GM23338 (cell line): ENCODE data around the gene DMWD. TPM values are rescaled to one million over a fixed set of nuclear protein-coding genes. Genes with fewer than 3 reads are reported as not detected.

ENCODE experiments used
- ATAC-seq: fragments of 200-7000 bp; cut with Tn5 transposase; 3 replicates; pipeline ENCODE4 v1.9.1; 2020
- DNase-seq: peaks from one replicate; pipeline ENCODE4 v3.0.0-alpha.2; 2015; ENCODE audit warnings: low spot score
- H2AFZ ChIP-seq: fragments of 200-600 bp; sonication (generic); 2 replicates; pipeline ENCODE4 v1.8.0; 2016; ENCODE audit warnings: antibody characterized with exemption, mild to moderate bottlenecking, moderate library complexity
- H3F3A ChIP-seq: fragments of 200-600 bp; sonication (generic); replicated peaks from 2 replicates; pipeline ENCODE4 v1.8.0; 2017; ENCODE audit warnings: antibody characterized with exemption, mixed run types, low read depth
- H3K27ac ChIP-seq: fragments of 200-600 bp; sonication (generic); 2 replicates; pipeline ENCODE4 v1.6.1; 2016; ENCODE audit warnings: low read depth
- H3K27me3 ChIP-seq: fragments of 200-600 bp; sonication (generic); 2 replicates; pipeline ENCODE4 v1.8.0; 2016; ENCODE audit warnings: mild to moderate bottlenecking, mixed run types, moderate library complexity; ENCODE audit not compliant: insufficient read depth
- H3K36me3 ChIP-seq: fragments of 200-600 bp; sonication (generic); 2 replicates; pipeline ENCODE4 v1.8.0; 2016; ENCODE audit warnings: mild to moderate bottlenecking; ENCODE audit not compliant: insufficient read depth
- H3K4me1 ChIP-seq: fragments of 200-600 bp; sonication (generic); 2 replicates; pipeline ENCODE4 v1.8.0; 2016; ENCODE audit warnings: mild to moderate bottlenecking, moderate library complexity; ENCODE audit not compliant: insufficient read depth
- H3K4me2 ChIP-seq: fragments of 200-600 bp; sonication (generic); 2 replicates; pipeline ENCODE4 v1.7.1; 2017; ENCODE audit warnings: mixed run types
- H3K4me3 ChIP-seq: fragments of 200-600 bp; sonication (generic); 2 replicates; pipeline ENCODE4 v1.6.1; 2016; ENCODE audit warnings: mixed run types
- H3K79me2 ChIP-seq: fragments of 200-600 bp; sonication (generic); replicated peaks from 2 replicates; pipeline ENCODE4 v1.8.0; 2017; ENCODE audit warnings: mild to moderate bottlenecking; ENCODE audit not compliant: insufficient read depth
- H3K9me2 ChIP-seq: fragments of 200-600 bp; sonication (generic); 2 replicates; pipeline ENCODE4 v1.8.0; 2017; ENCODE audit not compliant: insufficient read depth
- H4K20me1 ChIP-seq: fragments of 200-600 bp; sonication (generic); replicated peaks from 2 replicates; pipeline ENCODE4 v1.8.0; 2017; ENCODE audit warnings: mild to moderate bottlenecking; ENCODE audit not compliant: insufficient read depth
- H3K27ac Mint-ChIP-seq: 2 replicates; pipeline ENCODE4 v1.8.0; 2020; ENCODE audit warnings: inconsistent platforms, mild to moderate bottlenecking, moderate library complexity, mixed read lengths
- H3K27me3 Mint-ChIP-seq: 3 replicates; pipeline ENCODE4 v1.8.0; 2022; ENCODE audit warnings: low read depth, mild to moderate bottlenecking, moderate library complexity, mixed read lengths, inconsistent platforms; ENCODE audit not compliant: insufficient read depth, poor library complexity
- H3K36me3 Mint-ChIP-seq: 3 replicates; pipeline ENCODE4 v1.8.0; 2021; ENCODE audit warnings: low read depth, mild to moderate bottlenecking, inconsistent platforms, moderate library complexity, mixed read lengths
- H3K4me1 Mint-ChIP-seq: 3 replicates; pipeline ENCODE4 v1.8.0; 2020; ENCODE audit warnings: mild to moderate bottlenecking, inconsistent platforms, mixed read lengths
- H3K4me3 Mint-ChIP-seq: 3 replicates; pipeline ENCODE4 v1.8.0; 2021; ENCODE audit warnings: moderate library complexity, mild to moderate bottlenecking, inconsistent platforms, mixed read lengths
- H3K9me3 Mint-ChIP-seq: 3 replicates; pipeline ENCODE4 v1.8.0; 2020; ENCODE audit warnings: moderate library complexity, mild to moderate bottlenecking, inconsistent platforms, mixed read lengths
- CREB1 ChIP-seq: fragments of 250-450 bp; sonication (Bioruptor Pico); IDR thresholded peaks from 2 replicates; pipeline ENCODE4 v1.5.0; 2020; ENCODE audit warnings: low read depth, mild to moderate bottlenecking, moderate library complexity
- EZH2 ChIP-seq: fragments of 200-600 bp; sonication (generic); IDR thresholded peaks from one replicate; pipeline ENCODE4 v1.8.0; 2017; ENCODE audit warnings: antibody characterized with exemption, mild to moderate bottlenecking, low read depth; ENCODE audit not compliant: unreplicated experiment
- EZH2phosphoT487 ChIP-seq: fragments of 200-600 bp; sonication (generic); IDR thresholded peaks from one replicate; pipeline ENCODE4 v1.8.1; 2018; ENCODE audit warnings: antibody characterized with exemption; ENCODE audit not compliant: unreplicated experiment
- JUNB ChIP-seq: IDR thresholded peaks from one replicate; pipeline ENCODE4 v1.6.1; 2016; ENCODE audit warnings: antibody characterized with exemption; ENCODE audit not compliant: unreplicated experiment
- NANOG ChIP-seq: IDR thresholded peaks from 2 replicates; pipeline ENCODE4 v1.6.1; 2016; ENCODE audit warnings: antibody characterized with exemption, borderline replicate concordance
- POLR2AphosphoS5 ChIP-seq: IDR thresholded peaks from 2 replicates; pipeline ENCODE4 v1.6.1; 2016; ENCODE audit warnings: antibody characterized with exemption, low read depth
- STAT1 ChIP-seq: IDR thresholded peaks from one replicate; pipeline ENCODE4 v1.6.1; 2016; ENCODE audit warnings: antibody characterized with exemption; ENCODE audit not compliant: unreplicated experiment
- ZNF114 ChIP-seq: fragments of 250-450 bp; sonication (Bioruptor Pico); IDR thresholded peaks from 2 replicates; pipeline ENCODE4 v1.5.0; 2020; ENCODE audit warnings: mild to moderate bottlenecking, moderate library complexity
- ZNF331 ChIP-seq: fragments of 250-450 bp; sonication (Bioruptor Pico); IDR thresholded peaks from 2 replicates; pipeline ENCODE4 v1.5.0; 2020; ENCODE audit warnings: low read depth, mild to moderate bottlenecking, moderate library complexity
- polyA plus RNA-seq: library from polyadenylated mRNA; unstranded; fragments of >200 nt; fragmentation: Nextera tagmentation; extraction: Ambion mirVana; gene quantifications from 2 replicates; pipeline ENCODE4 v1.2.1, GENCODE V29; 2016
- total RNA-seq: library from RNA; depleted of rRNA; stranded (reverse); fragments of >200 nt; shearing (Covaris generic); gene quantifications from 2 replicates; pipeline ENCODE4 v1.2.3, GENCODE V29; 2014
- TF ChIP-seq, protein P1 (sequence below): IDR thresholded peaks from 2 replicates; pipeline ENCODE4 v1.6.1; 2016; ENCODE audit warnings: antibody characterized with exemption
- TF ChIP-seq, protein P2 (sequence below): IDR thresholded peaks from one replicate; pipeline ENCODE4 v1.6.1; 2018; ENCODE audit warnings: antibody characterized with exemption; ENCODE audit not compliant: unreplicated experiment
- TF ChIP-seq, protein P3 (sequence below): fragments of 250-450 bp; sonication (Bioruptor Pico); IDR thresholded peaks from 2 replicates; pipeline ENCODE4 v1.5.0; 2020; ENCODE audit warnings: mild to moderate bottlenecking, moderate library complexity
- TF ChIP-seq, protein P4 (sequence below), 2 experiments: fragments of 200-600 bp in 1 of 2; sonication (generic) in 1 of 2; conservative IDR thresholded peaks; 2 replicates each; pipeline versions ENCODE4 v1.5.1 to v1.6.1; 2016 to 2017; ENCODE audit warnings: antibody characterized with exemption in 2 of 2, low read depth in 2 of 2, mild to moderate bottlenecking in 2 of 2, moderate library complexity in 1 of 2

DMWD gene
- total and polyA plus RNA-seq, 2 experiments from 2014 or later: 12.1 to 45.6 TPM

DNA sequence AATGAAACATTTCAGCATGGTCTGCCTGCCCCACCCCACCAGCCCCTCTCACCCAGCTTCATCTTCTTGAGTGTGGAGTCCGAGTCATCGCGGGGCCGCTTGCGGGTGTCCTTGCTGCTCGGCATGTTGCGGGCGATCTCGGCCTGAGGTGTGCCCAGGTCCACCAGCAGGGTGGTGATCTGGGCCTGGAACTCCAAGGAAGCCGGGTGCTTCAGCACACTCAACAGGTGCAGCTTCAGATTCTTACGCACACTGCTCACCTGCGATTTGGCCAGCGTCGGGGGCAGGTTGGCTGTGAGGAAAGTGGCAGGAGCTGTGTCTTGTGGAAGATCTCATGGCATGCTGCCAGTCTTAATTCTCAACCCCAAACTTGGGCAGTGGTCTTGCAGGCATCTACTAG is 49.6 kb upstream of the DMWD start:
- DNase-seq (no peak), ATAC-seq (no peak)
- Histone ChIP-seq H3K4me2 (no peak overlapping the region), H3K4me3 (no peak overlapping the region), H3K36me3 (peaks cover 79% of the 10 kb centered on the region), H2AFZ (no peak overlapping the region), H3K79me2 (no peaks in the 10 kb centered on the region), H3K27ac (no peak overlapping the region), H3K9me2 (no peaks in the 10 kb centered on the region), H3F3A (peaks cover 5% of the 10 kb centered on the region; the same call in 1 of the 2 replicates), H3K4me1 (no peaks in the 10 kb centered on the region), H3K27me3 (no peaks in the 10 kb centered on the region), H4K20me1 (peaks cover 21% of the 10 kb centered on the region)
- H3K36me3 Mint-ChIP-seq: peaks cover 91% of the 10 kb centered on the region
- H3K4me1 Mint-ChIP-seq: no peaks in the 10 kb centered on the region
- no peak overlapping the region for H3K4me3 Mint-ChIP-seq
- H3K27ac Mint-ChIP-seq: no peak overlapping the region
- H3K9me3 Mint-ChIP-seq: no peaks in the 10 kb centered on the region; the same call in 2 of the 3 replicates
- no peak for TF ChIP-seq POLR2AphosphoS5
- TF ChIP-seq, protein P1, sequence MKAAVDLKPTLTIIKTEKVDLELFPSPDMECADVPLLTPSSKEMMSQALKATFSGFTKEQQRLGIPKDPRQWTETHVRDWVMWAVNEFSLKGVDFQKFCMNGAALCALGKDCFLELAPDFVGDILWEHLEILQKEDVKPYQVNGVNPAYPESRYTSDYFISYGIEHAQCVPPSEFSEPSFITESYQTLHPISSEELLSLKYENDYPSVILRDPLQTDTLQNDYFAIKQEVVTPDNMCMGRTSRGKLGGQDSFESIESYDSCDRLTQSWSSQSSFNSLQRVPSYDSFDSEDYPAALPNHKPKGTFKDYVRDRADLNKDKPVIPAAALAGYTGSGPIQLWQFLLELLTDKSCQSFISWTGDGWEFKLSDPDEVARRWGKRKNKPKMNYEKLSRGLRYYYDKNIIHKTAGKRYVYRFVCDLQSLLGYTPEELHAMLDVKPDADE: no peak
- TF ChIP-seq STAT1: no peak
- TF ChIP-seq, protein P2, sequence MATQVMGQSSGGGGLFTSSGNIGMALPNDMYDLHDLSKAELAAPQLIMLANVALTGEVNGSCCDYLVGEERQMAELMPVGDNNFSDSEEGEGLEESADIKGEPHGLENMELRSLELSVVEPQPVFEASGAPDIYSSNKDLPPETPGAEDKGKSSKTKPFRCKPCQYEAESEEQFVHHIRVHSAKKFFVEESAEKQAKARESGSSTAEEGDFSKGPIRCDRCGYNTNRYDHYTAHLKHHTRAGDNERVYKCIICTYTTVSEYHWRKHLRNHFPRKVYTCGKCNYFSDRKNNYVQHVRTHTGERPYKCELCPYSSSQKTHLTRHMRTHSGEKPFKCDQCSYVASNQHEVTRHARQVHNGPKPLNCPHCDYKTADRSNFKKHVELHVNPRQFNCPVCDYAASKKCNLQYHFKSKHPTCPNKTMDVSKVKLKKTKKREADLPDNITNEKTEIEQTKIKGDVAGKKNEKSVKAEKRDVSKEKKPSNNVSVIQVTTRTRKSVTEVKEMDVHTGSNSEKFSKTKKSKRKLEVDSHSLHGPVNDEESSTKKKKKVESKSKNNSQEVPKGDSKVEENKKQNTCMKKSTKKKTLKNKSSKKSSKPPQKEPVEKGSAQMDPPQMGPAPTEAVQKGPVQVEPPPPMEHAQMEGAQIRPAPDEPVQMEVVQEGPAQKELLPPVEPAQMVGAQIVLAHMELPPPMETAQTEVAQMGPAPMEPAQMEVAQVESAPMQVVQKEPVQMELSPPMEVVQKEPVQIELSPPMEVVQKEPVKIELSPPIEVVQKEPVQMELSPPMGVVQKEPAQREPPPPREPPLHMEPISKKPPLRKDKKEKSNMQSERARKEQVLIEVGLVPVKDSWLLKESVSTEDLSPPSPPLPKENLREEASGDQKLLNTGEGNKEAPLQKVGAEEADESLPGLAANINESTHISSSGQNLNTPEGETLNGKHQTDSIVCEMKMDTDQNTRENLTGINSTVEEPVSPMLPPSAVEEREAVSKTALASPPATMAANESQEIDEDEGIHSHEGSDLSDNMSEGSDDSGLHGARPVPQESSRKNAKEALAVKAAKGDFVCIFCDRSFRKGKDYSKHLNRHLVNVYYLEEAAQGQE: no peak
- TF ChIP-seq NANOG: no peak
- TF ChIP-seq EZH2phosphoT487: no peak
- TF ChIP-seq ZNF114 (CRISPR knock-in tag): no peak
- no peak for TF ChIP-seq ZNF331
- TF ChIP-seq, protein P3, sequence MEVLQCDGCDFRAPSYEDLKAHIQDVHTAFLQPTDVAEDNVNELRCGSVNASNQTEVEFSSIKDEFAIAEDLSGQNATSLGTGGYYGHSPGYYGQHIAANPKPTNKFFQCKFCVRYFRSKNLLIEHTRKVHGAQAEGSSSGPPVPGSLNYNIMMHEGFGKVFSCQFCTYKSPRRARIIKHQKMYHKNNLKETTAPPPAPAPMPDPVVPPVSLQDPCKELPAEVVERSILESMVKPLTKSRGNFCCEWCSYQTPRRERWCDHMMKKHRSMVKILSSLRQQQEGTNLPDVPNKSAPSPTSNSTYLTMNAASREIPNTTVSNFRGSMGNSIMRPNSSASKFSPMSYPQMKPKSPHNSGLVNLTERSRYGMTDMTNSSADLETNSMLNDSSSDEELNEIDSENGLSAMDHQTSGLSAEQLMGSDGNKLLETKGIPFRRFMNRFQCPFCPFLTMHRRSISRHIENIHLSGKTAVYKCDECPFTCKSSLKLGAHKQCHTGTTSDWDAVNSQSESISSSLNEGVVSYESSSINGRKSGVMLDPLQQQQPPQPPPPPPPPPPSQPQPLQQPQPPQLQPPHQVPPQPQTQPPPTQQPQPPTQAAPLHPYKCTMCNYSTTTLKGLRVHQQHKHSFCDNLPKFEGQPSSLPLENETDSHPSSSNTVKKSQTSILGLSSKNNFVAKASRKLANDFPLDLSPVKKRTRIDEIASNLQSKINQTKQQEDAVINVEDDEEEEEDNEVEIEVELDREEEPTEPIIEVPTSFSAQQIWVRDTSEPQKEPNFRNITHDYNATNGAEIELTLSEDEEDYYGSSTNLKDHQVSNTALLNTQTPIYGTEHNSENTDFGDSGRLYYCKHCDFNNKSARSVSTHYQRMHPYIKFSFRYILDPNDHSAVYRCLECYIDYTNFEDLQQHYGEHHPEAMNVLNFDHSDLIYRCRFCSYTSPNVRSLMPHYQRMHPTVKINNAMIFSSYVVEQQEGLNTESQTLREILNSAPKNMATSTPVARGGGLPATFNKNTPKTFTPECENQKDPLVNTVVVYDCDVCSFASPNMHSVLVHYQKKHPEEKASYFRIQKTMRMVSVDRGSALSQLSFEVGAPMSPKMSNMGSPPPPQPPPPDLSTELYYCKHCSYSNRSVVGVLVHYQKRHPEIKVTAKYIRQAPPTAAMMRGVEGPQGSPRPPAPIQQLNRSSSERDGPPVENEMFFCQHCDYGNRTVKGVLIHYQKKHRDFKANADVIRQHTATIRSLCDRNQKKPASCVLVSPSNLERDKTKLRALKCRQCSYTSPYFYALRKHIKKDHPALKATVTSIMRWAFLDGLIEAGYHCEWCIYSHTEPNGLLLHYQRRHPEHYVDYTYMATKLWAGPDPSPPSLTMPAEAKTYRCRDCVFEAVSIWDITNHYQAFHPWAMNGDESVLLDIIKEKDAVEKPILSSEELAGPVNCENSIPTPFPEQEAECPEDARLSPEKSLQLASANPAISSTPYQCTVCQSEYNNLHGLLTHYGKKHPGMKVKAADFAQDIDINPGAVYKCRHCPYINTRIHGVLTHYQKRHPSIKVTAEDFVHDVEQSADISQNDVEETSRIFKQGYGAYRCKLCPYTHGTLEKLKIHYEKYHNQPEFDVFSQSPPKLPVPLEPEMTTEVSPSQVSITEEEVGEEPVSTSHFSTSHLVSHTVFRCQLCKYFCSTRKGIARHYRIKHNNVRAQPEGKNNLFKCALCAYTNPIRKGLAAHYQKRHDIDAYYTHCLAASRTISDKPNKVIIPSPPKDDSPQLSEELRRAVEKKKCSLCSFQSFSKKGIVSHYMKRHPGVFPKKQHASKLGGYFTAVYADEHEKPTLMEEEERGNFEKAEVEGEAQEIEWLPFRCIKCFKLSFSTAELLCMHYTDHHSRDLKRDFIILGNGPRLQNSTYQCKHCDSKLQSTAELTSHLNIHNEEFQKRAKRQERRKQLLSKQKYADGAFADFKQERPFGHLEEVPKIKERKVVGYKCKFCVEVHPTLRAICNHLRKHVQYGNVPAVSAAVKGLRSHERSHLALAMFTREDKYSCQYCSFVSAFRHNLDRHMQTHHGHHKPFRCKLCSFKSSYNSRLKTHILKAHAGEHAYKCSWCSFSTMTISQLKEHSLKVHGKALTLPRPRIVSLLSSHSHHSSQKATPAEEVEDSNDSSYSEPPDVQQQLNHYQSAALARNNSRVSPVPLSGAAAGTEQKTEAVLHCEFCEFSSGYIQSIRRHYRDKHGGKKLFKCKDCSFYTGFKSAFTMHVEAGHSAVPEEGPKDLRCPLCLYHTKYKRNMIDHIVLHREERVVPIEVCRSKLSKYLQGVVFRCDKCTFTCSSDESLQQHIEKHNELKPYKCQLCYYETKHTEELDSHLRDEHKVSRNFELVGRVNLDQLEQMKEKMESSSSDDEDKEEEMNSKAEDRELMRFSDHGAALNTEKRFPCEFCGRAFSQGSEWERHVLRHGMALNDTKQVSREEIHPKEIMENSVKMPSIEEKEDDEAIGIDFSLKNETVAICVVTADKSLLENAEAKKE: no peak
- TF ChIP-seq JUNB: no peak
- no peak for TF ChIP-seq CREB1 (CRISPR knock-in tag)
- TF ChIP-seq EZH2: no peak
- TF ChIP-seq, protein P4, sequence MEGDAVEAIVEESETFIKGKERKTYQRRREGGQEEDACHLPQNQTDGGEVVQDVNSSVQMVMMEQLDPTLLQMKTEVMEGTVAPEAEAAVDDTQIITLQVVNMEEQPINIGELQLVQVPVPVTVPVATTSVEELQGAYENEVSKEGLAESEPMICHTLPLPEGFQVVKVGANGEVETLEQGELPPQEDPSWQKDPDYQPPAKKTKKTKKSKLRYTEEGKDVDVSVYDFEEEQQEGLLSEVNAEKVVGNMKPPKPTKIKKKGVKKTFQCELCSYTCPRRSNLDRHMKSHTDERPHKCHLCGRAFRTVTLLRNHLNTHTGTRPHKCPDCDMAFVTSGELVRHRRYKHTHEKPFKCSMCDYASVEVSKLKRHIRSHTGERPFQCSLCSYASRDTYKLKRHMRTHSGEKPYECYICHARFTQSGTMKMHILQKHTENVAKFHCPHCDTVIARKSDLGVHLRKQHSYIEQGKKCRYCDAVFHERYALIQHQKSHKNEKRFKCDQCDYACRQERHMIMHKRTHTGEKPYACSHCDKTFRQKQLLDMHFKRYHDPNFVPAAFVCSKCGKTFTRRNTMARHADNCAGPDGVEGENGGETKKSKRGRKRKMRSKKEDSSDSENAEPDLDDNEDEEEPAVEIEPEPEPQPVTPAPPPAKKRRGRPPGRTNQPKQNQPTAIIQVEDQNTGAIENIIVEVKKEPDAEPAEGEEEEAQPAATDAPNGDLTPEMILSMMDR (conservative IDR thresholded peaks at IDR 0.05; ENCODE audit: low read depth in 2 of 2): no peak
- peaks cover 7% of the 10 kb centered on the region for H3K27me3 Mint-ChIP-seq
